ENCODE results near the gene STRAP. TPM values are rescaled to one million over a fixed set of nuclear protein-coding genes. Genes with fewer than 3 reads are reported as not detected.
"Not testable (repeated sequence)": the region's sequence is repeated elsewhere in the genome, so short reads cannot be mapped to it uniquely, and the experiment has no call there.

The STRAP gene
- total RNA-seq, 1 donor from 2014 or later: 60.6 TPM

DNA sequence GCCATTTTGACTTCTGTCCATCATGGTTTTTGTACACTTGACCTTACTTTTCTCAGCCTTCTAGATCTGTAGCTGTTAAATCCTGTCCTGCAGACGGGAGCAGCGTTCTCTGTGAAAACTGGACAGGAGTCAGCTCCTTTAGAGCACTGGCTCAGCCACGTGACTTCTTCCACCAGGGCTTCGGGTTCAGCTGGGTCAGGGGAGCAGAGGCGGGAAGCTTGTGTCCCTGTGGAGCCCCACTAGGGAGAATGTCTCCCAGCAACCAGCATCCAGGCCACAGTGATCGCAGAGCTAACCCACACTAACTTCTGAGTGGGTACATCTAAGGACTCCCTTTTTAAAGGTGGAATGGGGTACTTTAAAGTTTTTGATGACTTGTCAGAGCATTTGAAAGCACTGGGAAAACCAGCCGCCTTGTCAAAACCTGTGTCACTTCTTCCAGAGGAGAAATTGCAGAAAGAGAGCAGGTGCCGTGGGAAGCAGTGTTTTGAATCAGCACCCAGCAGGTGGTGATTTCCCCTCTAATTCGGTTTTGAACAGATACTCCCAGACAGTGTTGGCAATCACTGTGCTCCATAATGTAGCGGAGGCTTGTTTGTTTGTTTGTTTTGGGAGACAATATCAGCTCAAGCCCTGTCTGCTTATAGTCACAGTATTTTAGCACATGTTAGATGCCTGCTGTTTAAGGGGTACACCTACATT lies 46.8 kb downstream of the STRAP start:
- DNase-seq: no peak

DNA sequence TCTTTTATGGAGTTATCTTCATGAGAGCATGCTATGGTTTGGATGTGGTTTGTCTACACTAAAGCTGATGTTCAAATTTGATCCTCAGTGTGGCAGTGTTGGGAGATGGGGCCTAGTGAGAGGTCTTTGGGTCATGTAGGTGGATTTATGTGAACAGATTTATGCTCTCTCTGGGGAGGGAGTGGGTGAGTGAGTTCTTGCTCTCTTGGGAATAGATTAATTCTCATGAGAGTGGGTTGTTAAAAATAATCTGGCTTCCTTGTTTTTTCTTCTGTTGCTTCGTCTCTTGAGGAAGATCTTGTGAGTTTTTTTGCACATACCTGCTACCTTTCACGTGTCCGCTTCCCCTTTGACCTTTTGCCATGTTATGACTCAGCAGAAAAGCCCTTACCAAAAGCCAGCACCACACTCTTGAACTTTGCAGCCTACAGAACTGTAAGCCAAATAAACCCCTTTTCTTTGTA lies 49.4 kb downstream of the STRAP start:
- no peak for DNase-seq

DNA sequence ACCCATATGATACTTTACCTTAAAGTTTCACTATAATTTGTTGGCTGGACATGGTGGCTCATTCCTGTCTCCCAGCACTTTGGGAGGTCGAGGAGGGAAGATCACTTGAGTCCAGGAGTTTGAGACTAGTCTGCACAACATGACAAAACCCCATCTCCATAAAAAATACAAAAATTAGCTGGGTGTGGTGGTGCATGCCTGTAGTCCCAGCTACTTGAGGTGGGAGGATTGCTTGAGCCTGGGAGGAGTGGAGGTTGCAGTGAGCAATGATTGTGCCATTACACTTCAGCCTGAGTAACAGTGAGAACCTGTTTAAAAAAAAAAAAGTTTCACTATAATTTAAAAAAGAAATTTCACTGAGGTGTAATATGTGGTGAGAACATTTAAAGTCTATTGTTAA lies 50.1 kb downstream of the STRAP start:
- DNase-seq: no peak

- DNase-seq: no peak
Measured at GRCh38 chr12:15932971-15933370, 50.8 kb downstream of the STRAP start.

GRCh38 chr12:15933751-15934150 lies 51.6 kb downstream of the STRAP start:
- no peak for DNase-seq

DNA sequence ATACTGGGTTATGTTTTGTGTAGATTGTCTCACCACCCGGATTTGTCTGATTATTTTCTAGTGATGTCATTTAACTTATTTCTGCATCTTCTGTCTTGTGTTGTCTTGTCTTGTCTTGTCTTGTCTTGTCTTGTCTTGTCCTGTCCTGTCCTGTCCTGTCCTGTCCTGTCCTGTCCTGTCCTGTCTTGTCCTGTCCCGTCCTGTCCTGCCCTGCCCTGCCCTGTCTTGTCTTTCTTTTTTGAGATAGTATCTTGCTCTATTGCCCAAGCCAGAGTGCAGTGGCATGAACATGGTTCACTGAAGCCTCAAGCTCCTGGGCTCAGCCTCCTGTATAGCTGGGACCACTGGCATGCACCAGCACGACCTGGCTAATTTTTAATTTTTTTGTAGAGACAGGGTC lies 54.6 kb downstream of the STRAP start:
- DNase-seq: no peak

DNA sequence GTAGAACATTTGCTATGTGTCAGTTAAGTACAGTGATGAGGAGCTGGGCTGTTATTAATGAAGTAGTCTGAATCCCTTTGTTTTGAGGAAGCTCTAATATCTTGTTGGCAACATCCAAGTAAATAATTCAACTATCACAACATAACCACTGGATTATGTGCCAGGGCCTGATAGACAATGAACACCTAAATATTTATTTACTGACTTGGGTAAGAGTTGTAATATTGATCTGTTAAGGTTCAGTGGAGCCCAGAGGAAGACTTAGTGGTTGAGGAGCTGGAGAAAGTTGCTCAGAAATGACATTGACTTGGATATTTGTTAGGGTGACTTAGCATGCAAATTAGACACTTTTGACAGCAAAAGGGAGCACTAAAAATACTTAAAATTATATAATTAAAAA lies 55.7 kb downstream of the STRAP start:
- DNase-seq: no peak

- DNase-seq: no peak
Measured at GRCh38 chr12:15939111-15939510, 56.9 kb downstream of the STRAP start.

DNA sequence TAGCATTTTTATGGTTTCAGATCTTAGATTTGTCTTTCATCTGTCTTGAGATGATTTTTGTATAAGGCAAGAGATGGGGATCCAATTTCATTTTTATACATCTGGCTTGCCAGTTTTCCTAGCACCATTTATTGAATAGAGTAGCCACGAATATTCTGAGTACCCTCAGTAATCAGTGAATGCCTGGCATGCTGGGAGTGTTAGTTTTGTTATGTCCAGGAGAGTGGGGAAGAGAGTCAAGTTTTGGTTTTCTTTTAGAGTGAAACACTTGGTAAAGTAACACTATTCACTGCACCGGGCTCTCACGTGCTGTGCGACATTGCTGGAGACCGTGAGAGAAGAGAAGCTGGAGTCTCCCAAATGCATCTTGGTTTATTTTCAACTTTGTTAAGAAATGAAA lies 60.3 kb downstream of the STRAP start:
- no peak for DNase-seq

DNA sequence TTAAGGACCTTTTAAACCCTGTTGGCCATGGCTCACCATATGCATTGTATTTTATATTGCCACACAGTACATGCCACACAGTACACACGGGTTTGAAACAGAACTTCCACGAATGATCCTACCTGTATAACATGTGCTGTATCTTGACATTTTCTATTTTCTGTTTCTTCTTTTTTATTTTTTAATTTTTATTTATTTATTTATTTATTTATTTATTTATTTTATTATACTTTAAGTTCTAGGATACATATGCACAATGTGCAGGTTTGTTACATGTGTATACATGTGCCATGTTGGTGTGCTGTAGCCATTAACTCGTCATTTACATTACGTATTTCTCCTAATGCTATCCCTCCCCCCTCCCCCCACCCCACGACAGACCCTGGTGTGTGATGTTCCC lies 61.3 kb downstream of the STRAP start:
- DNase-seq: not testable (repeated sequence)

DNA sequence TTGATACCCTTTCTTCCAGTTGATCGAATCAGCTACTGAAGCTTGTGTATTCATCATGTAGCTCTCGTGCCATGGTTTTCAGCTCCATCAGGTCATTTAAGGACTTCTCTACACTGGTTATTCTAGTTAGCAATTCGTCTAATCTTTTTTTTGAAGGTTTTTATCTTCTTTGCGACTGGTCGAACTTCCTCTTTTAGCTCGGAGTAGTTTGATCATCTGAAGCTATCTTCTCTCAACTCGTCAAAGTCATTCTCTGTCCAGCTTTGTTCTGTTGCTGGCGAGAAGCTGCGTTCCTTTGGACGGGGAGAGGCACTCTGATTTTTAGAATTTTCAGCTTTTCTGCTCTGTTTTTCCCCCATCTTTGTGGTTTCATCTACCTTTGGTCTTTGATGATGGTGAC lies 66.3 kb downstream of the STRAP start:
- not testable (repeated sequence) for DNase-seq

Other genes with a start within 250 kb of the STRAP start
- gene EPS8, start 93.0 kb upstream of the STRAP start, total RNA-seq: 14.1 and 29.1 TPM in 2 replicates
- gene DERA, start 28.9 kb downstream of the STRAP start, total RNA-seq: 62.0 and 69.4 TPM in 2 replicates

All from dermis blood vessel endothelial cell (primary cell).